Measurements from ENCODE around the gene PTGES2.

PTGES2 gene

GRCh38 chr9:128099231-128099931 lies 28.1 kb downstream of the PTGES2 start:
- no peak overlapping the region for H3K4me3 ChIP-seq (ENCODE audit: low read depth, low read length)
- TF ChIP-seq CTCF (IDR thresholded peaks at IDR 0.05; ENCODE audit: borderline replicate concordance, insufficient read depth, low read depth, low read length) = no peak

DNA sequence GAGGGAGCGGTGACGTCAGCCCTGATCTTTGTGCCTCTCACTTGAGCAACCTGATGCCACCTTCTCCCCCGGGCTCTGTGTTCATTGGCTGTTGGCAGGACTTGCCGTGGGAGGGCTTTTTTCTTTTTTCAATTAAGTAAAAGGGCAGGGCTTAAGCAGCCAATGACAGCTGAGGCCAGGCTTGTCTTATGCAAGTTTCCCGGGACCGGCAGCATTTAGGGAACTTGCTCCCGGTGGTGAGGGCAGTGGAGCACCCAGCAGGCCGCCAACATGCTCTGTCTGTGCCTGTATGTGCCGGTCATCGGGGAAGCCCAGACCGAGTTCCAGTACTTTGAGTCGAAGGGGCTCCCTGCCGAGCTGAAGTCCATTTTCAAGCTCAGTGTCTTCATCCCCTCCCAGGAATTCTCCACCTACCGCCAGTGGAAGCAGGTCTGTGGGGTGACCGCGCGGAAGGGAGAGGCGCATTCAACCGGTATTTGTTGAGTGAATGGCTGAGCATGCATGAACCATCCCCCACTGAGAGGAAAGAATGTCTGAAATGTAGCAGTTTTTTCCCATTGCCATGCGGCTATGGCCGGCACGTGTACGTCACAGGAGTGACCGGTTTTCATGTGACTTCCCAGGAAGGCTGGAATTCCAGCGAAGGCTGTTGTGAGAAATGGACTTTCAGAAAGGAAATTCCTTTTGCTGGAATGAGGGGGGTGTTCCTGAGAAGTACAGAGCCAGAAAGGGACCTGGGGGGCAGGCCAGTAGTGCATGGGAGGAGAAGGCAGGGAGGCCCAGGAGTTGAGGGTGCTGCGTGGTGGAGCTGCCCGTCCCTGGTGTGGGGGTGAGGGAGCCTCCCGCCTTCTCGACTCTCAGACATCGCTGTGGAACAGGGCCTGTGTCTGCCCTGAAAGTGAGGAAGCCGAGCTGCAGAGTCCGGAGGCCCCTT lies 29.0 kb downstream of the PTGES2 start:
- H3K4me3 ChIP-seq (ENCODE audit: low read depth, low read length) = no peak overlapping the region
- TF ChIP-seq CTCF (IDR thresholded peaks at IDR 0.05; ENCODE audit: borderline replicate concordance, insufficient read depth, low read depth, low read length) = no peak

- no peak overlapping the region for H3K4me3 ChIP-seq (ENCODE audit: low read depth, low read length)
- no peak for TF ChIP-seq CTCF (IDR thresholded peaks at IDR 0.05; ENCODE audit: borderline replicate concordance, insufficient read depth, low read depth, low read length)
These were observed 29.8 kb downstream of the PTGES2 start for GRCh38 chr9:128097543-128098296.

GRCh38 chr9:128096616-128097536 lies 30.7 kb downstream of the PTGES2 start:
- no peak for TF ChIP-seq CTCF (IDR thresholded peaks at IDR 0.05; ENCODE audit: borderline replicate concordance, insufficient read depth, low read depth, low read length)
- no peak overlapping the region for H3K4me3 ChIP-seq (ENCODE audit: low read depth, low read length)

DNA sequence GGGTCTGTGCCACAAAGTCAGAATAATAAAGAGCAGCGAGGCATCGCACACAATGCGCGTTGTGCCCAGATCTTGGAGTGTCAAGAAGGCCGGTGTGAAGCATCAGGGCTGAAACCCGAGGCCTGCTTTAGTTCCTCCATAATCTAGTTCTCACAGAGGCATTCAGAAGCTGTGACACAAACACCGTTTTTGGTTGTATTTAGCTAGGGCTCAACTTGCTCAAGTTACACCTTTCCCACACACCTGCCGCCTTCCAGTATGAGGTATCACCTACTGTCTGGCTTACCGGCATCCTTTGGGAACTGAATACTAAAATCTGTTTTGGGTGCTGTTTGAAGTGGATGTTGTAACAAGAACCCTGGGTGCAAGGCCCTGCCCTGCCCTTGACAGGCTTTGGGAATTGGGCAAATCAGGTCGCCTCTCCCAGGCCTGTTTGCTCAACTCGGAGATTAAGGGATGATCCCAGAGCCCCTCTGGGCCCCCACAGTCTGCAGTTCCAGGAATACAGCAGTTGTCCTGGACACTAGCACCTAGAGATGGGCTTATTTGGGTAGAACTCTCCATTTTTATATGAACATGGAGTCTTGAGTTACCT lies 32.5 kb downstream of the PTGES2 start:
- no peak overlapping the region for H3K4me3 ChIP-seq (ENCODE audit: low read depth, low read length)
- no peak for TF ChIP-seq CTCF (IDR thresholded peaks at IDR 0.05; ENCODE audit: borderline replicate concordance, insufficient read depth, low read depth, low read length)

All from GM12875 (cell line).